ENCODE measurements around the gene SLC17A7. TPM values are rescaled to one million over a fixed set of nuclear protein-coding genes. Genes with fewer than 3 reads are reported as not detected.

The SLC17A7 gene
- total and polyA plus RNA-seq, 2 of the 13 experiments (the other 11 are each of a cell fraction or from before 2014, with no cell fraction given): 0.32 TPM; not detected in 1

DNA sequence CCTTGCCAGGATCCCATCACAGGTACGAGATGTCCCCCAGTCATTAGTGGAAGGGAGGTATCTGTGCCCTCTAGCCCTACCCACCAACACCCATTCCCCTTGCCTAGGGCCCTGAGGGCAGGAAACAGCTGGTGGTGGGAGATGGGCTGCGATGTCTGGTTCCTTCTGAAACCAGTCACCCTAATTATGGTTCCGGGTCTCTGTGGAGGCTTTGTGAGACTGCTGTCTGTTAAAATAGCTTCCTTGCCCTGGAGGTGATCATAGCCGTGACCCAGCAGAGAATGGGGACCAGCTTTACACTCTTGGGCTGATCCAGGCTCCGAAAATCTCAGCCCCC lies 17.2 kb upstream of the SLC17A7 start:
- H3K4me2 ChIP-seq (ENCODE audit: low read depth, low read length): no peak overlapping the region
- H3K9me3 ChIP-seq (ENCODE audit: low read length): no peaks in the 10 kb centered on the region
- H3K27me3 ChIP-seq (ENCODE audit: control insufficient read depth in 1 of 2, insufficient read depth in 2 of 2, low read length in 2 of 2): no peaks in the 10 kb centered on the region; a peak in 1 of 5 replicates
- H3K27ac ChIP-seq (ENCODE audit: extremely low read length, insufficient read depth, low read length): no peak overlapping the region
- WGBS (ENCODE audit: low lambda C conversion rate): 96% methylated on average over 4 of the region's 5 CpGs
- H3K79me2 ChIP-seq (ENCODE audit: insufficient read depth, low read length): peaks cover 11% of the 10 kb centered on the region
- ATAC-seq (no peak), FAIRE-seq (no peak), DNase-seq (ENCODE audit: low spot score) (no peak)
- ChIA-PET CTCF (ENCODE audit: low intra/inter-chr PET ratio, low total read pairs) (no interaction called here), POLR2A (interaction anchor here (1.0 kb wide), 1 partner anchor 54 kb away, joined by 3 read pairs; the partner anchor contains the start of gene FCGRT)
- H3K4me1 ChIP-seq (ENCODE audit: insufficient read depth, low read length): peaks cover 11% of the 10 kb centered on the region
- no peak overlapping the region; the same call in 1 of the 2 replicates for H3K9ac ChIP-seq (ENCODE audit: insufficient read depth, low read depth, low read length)
- in situ Hi-C loops (cut with HindIII; ENCODE audit: extremely low pct_ligation_motif_present, low pct_unique_long_range_greater_than_20kb): no loop called here
- H2AFZ ChIP-seq (ENCODE audit: low read length): no peak overlapping the region
- no peak overlapping the region for H3K4me3 ChIP-seq (replicated peaks in 1 of 3; ENCODE audit: insufficient read depth in 1 of 3, low read depth in 2 of 3, low read length in 3 of 3)
- TF ChIP-seq, protein P1, sequence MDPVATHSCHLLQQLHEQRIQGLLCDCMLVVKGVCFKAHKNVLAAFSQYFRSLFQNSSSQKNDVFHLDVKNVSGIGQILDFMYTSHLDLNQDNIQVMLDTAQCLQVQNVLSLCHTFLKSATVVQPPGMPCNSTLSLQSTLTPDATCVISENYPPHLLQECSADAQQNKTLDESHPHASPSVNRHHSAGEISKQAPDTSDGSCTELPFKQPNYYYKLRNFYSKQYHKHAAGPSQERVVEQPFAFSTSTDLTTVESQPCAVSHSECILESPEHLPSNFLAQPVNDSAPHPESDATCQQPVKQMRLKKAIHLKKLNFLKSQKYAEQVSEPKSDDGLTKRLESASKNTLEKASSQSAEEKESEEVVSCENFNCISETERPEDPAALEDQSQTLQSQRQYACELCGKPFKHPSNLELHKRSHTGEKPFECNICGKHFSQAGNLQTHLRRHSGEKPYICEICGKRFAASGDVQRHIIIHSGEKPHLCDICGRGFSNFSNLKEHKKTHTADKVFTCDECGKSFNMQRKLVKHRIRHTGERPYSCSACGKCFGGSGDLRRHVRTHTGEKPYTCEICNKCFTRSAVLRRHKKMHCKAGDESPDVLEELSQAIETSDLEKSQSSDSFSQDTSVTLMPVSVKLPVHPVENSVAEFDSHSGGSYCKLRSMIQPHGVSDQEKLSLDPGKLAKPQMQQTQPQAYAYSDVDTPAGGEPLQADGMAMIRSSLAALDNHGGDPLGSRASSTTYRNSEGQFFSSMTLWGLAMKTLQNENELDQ (CRISPR knock-in tag; IDR thresholded peaks at IDR 0.05; ENCODE audit: borderline replicate concordance): no peak
- TF ChIP-seq, protein P2, sequence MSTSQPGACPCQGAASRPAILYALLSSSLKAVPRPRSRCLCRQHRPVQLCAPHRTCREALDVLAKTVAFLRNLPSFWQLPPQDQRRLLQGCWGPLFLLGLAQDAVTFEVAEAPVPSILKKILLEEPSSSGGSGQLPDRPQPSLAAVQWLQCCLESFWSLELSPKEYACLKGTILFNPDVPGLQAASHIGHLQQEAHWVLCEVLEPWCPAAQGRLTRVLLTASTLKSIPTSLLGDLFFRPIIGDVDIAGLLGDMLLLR (CRISPR knock-in tag; IDR thresholded peaks at IDR 0.05): no peak
- TF ChIP-seq, protein P3, sequence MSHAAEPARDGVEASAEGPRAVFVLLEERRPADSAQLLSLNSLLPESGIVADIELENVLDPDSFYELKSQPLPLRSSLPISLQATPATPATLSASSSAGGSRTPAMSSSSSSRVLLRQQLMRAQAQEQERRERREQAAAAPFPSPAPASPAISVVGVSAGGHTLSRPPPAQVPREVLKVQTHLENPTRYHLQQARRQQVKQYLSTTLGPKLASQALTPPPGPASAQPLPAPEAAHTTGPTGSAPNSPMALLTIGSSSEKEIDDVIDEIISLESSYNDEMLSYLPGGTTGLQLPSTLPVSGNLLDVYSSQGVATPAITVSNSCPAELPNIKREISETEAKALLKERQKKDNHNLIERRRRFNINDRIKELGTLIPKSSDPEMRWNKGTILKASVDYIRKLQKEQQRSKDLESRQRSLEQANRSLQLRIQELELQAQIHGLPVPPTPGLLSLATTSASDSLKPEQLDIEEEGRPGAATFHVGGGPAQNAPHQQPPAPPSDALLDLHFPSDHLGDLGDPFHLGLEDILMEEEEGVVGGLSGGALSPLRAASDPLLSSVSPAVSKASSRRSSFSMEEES (CRISPR knock-in tag; IDR thresholded peaks at IDR 0.05): no peak
- no peak for TF ChIP-seq ZNF816 (CRISPR knock-in tag; IDR thresholded peaks at IDR 0.05; ENCODE audit: borderline replicate concordance)
- TF ChIP-seq SRSF9 (IDR thresholded peaks at IDR 0.05; ENCODE audit: borderline replicate concordance, insufficient read depth, low read depth, low read length, poor library complexity, severe bottlenecking): no peak
- no peak for TF ChIP-seq SNAI1 (CRISPR knock-in tag; IDR thresholded peaks at IDR 0.05; ENCODE audit: borderline replicate concordance)
- TF ChIP-seq LCORL (IDR thresholded peaks at IDR 0.05): no peak
- no peak for TF ChIP-seq LCORL (CRISPR knock-in tag; IDR thresholded peaks at IDR 0.05)
- intact Hi-C loops (cut with micrococcal nuclease; ENCODE audit: unreplicated experiment): no loop called here
- H4K20me1 ChIP-seq (ENCODE audit: insufficient read depth, low read length): no peaks in the 10 kb centered on the region
- peaks cover 0 to 1% of the 10 kb centered on the region in 2 experiments; a peak in 1 of 5 replicates for H3K36me3 ChIP-seq (replicated peaks in 1 of 2; ENCODE audit: control insufficient read depth in 1 of 2, insufficient read depth in 2 of 2, low read length in 2 of 2)
- BruUV-seq (replicated peaks): no TSS peak
